Measurements from ENCODE around the gene FERD3L.
"Not testable (repeated sequence)": the region's sequence is repeated elsewhere in the genome, so short reads cannot be mapped to it uniquely, and the experiment has no call there.

The FERD3L gene

GRCh38 chr7:19144661-19145433 is at the start of gene FERD3L:
TSS of gene FERD3L (minus strand) at chr7:19145421. CDS start at chr7:19145362, 59 bp downstream.
- DNase-seq = no peak

- DNase-seq = not testable (repeated sequence)
Measured at GRCh38 chr7:19194417-19194816, 49.2 kb upstream of the FERD3L start.

GRCh38 chr7:19181634-19182033 is 36.4 kb upstream of the FERD3L start:
- DNase-seq = no peak

GRCh38 chr7:19178595-19178994 is 33.4 kb upstream of the FERD3L start:
- no peak for DNase-seq

GRCh38 chr7:19177269-19177668 is 32.0 kb upstream of the FERD3L start:
- no peak for DNase-seq

- DNase-seq = no peak
Measured at GRCh38 chr7:19175241-19175640, 30.0 kb upstream of the FERD3L start.

GRCh38 chr7:19161671-19162070 is 16.4 kb upstream of the FERD3L start:
- no peak for DNase-seq

GRCh38 chr7:19146699-19147098 is 1.5 kb upstream of the FERD3L start:
- no peak for DNase-seq

GRCh38 chr7:19145434-19146115 is 354 bp upstream of the FERD3L start:
- DNase-seq = no peak

- DNase-seq = no peak
Measured at GRCh38 chr7:19143881-19144574, 1.2 kb downstream of the FERD3L start.

GRCh38 chr7:19139706-19140327 is 5.4 kb downstream of the FERD3L start:
- no peak for DNase-seq

- DNase-seq = no peak
Measured at GRCh38 chr7:19133886-19134285, 11.3 kb downstream of the FERD3L start.

GRCh38 chr7:19133390-19133789 is 11.8 kb downstream of the FERD3L start:
- DNase-seq = no peak

- DNase-seq = no peak
Measured at GRCh38 chr7:19128856-19129255, 16.4 kb downstream of the FERD3L start.

- DNase-seq = no peak
Measured at GRCh38 chr7:19121977-19122588, 23.1 kb downstream of the FERD3L start.

- DNase-seq = no peak
Measured at GRCh38 chr7:19119870-19120486, 25.2 kb downstream of the FERD3L start.

GRCh38 chr7:19119372-19119771 is 25.8 kb downstream of the FERD3L start:
- no peak for DNase-seq

GRCh38 chr7:19118636-19119371 is 26.4 kb downstream of the FERD3L start:
- no peak for DNase-seq

GRCh38 chr7:19117870-19118608 is 27.2 kb downstream of the FERD3L start:
- no peak for DNase-seq

- peak; percentile 8 for DNase-seq
Measured at GRCh38 chr7:19117091-19117869, 27.9 kb downstream of the FERD3L start, which contains the start of gene TWIST1. TSS of gene TWIST1 (minus strand) at chr7:19117636. CDS start at chr7:19117321, 315 bp downstream.
